ENCODE measurements around the gene NTM.

GRCh38 chr11:132200353-132200936, 830.0 kb downstream of the NTM start:
- TF ChIP-seq CTCF (IDR thresholded peaks at IDR 0.05 in 8 of 11, conservative IDR thresholded peaks at IDR 0.05 in 3 of 11) (no peak), POLR2A (IDR thresholded peaks at IDR 0.05) (no peak)

All from spleen (tissue), 7 donors.